ENCODE measurements around the gene CACNA1G.

CACNA1G gene

GRCh38 chr17:50564916-50565315 is 4.4 kb downstream of the CACNA1G start:
- in situ Hi-C loops (cut with MboI; ENCODE audit: low sequenced_read_pairs): no loop called here

- in situ Hi-C loops (cut with MboI; ENCODE audit: low sequenced_read_pairs): no loop called here
These were observed 5.2 kb downstream of the CACNA1G start for GRCh38 chr17:50565402-50566350.

GRCh38 chr17:50566886-50567285 is 6.4 kb downstream of the CACNA1G start:
- in situ Hi-C loops (cut with MboI; ENCODE audit: low sequenced_read_pairs): no loop called here

- in situ Hi-C loops (cut with MboI; ENCODE audit: low sequenced_read_pairs): no loop called here
These were observed 8.1 kb downstream of the CACNA1G start for GRCh38 chr17:50568659-50569058.

GRCh38 chr17:50569592-50569991 is 9.1 kb downstream of the CACNA1G start:
- in situ Hi-C loops (cut with MboI; ENCODE audit: low sequenced_read_pairs): no loop called here

GRCh38 chr17:50570032-50570431 is 9.5 kb downstream of the CACNA1G start:
- in situ Hi-C loops (cut with MboI; ENCODE audit: low sequenced_read_pairs): no loop called here

- in situ Hi-C loops (cut with MboI; ENCODE audit: low sequenced_read_pairs): no loop called here
These were observed 10.0 kb downstream of the CACNA1G start for GRCh38 chr17:50570528-50570927.

GRCh38 chr17:50571681-50572080 is 11.2 kb downstream of the CACNA1G start:
- in situ Hi-C loops (cut with MboI; ENCODE audit: low sequenced_read_pairs): no loop called here

- in situ Hi-C loops (cut with MboI; ENCODE audit: low sequenced_read_pairs): no loop called here
These were observed 12.0 kb downstream of the CACNA1G start for GRCh38 chr17:50572541-50572940.

- in situ Hi-C loops (cut with MboI; ENCODE audit: low sequenced_read_pairs): no loop called here
These were observed 13.5 kb downstream of the CACNA1G start for GRCh38 chr17:50573866-50574611.

GRCh38 chr17:50575581-50576210 is 15.2 kb downstream of the CACNA1G start:
- in situ Hi-C loops (cut with MboI; ENCODE audit: low sequenced_read_pairs): no loop called here

- in situ Hi-C loops (cut with MboI; ENCODE audit: low sequenced_read_pairs): no loop called here
These were observed 16.3 kb downstream of the CACNA1G start for GRCh38 chr17:50576864-50577263.

- in situ Hi-C loops (cut with MboI; ENCODE audit: low sequenced_read_pairs): no loop called here
These were observed 17.0 kb downstream of the CACNA1G start for GRCh38 chr17:50577451-50577954.

GRCh38 chr17:50578173-50578572 is 17.7 kb downstream of the CACNA1G start:
- in situ Hi-C loops (cut with MboI; ENCODE audit: low sequenced_read_pairs): no loop called here

GRCh38 chr17:50579399-50579798 is 18.9 kb downstream of the CACNA1G start:
- in situ Hi-C loops (cut with MboI; ENCODE audit: low sequenced_read_pairs): no loop called here

- in situ Hi-C loops (cut with MboI; ENCODE audit: low sequenced_read_pairs): no loop called here
These were observed 20.1 kb downstream of the CACNA1G start for GRCh38 chr17:50580646-50581045.

GRCh38 chr17:50581316-50581715 is 20.8 kb downstream of the CACNA1G start:
- in situ Hi-C loops (cut with MboI; ENCODE audit: low sequenced_read_pairs): no loop called here

GRCh38 chr17:50582741-50583140 is 22.2 kb downstream of the CACNA1G start:
- in situ Hi-C loops (cut with MboI; ENCODE audit: low sequenced_read_pairs): no loop called here

GRCh38 chr17:50583641-50584040 is 23.1 kb downstream of the CACNA1G start:
- in situ Hi-C loops (cut with MboI; ENCODE audit: low sequenced_read_pairs): no loop called here

- in situ Hi-C loops (cut with MboI; ENCODE audit: low sequenced_read_pairs): no loop called here
These were observed 23.6 kb downstream of the CACNA1G start for GRCh38 chr17:50584116-50584515.

GRCh38 chr17:50584749-50585148 is 24.2 kb downstream of the CACNA1G start:
- in situ Hi-C loops (cut with MboI; ENCODE audit: low sequenced_read_pairs): no loop called here

Data from hTERT RPE-1 (cell line).